Kidney (tissue), 14 donors: Measurements from ENCODE around the gene PHACTR3. TPM values are rescaled to one million over a fixed set of nuclear protein-coding genes. Genes with fewer than 3 reads are reported as not detected.

Experiments
- DNase-seq, 5 donors: peaks; one replicate each; pipeline ENCODE4 v3.0.0-alpha.2; 2013 to 2020
- FAIRE-seq: peaks from 2 replicates; lab custom pipeline; 2012; peaks lifted over from hg19 to GRCh38; lab: Jason Lieb, UNC
- H3K27ac ChIP-seq, 2 donors: one replicate each; pipeline ENCODE4 v1.7.0; 2013; ENCODE audit warnings: low read depth in 2 of 2, low read length in 2 of 2, inconsistent platforms in 1 of 2
- H3K27me3 ChIP-seq: one replicate; pipeline ENCODE4 v1.7.1; 2013; ENCODE audit warnings: low read length, inconsistent platforms; ENCODE audit not compliant: control insufficient read depth, insufficient read depth
- H3K36me3 ChIP-seq, 3 donors: one replicate each; pipeline versions ENCODE4 v1.7.0 to v1.7.1; 2013; ENCODE audit warnings: low read length in 3 of 3, control low read depth in 1 of 3, inconsistent platforms in 1 of 3; ENCODE audit not compliant: insufficient read depth in 3 of 3, control insufficient read depth in 2 of 3
- H3K4me1 ChIP-seq, 3 donors: one replicate each; pipeline versions ENCODE4 v1.7.0 to v1.7.1; 2013; ENCODE audit warnings: low read length in 3 of 3, inconsistent platforms in 1 of 3, low read depth in 1 of 3; ENCODE audit not compliant: control insufficient read depth in 2 of 3, insufficient read depth in 2 of 3
- H3K4me3 ChIP-seq, 3 donors: one replicate each; pipeline versions ENCODE4 v1.7.0 to v1.8.1; 2013; ENCODE audit warnings: low read length in 3 of 3, control low read depth in 1 of 3, inconsistent platforms in 1 of 3
- H3K9ac ChIP-seq, 3 donors: one replicate each; pipeline versions ENCODE4 v1.7.0 to v1.7.1; 2013; ENCODE audit warnings: low read length in 3 of 3, control low read depth in 1 of 3, inconsistent platforms in 1 of 3
- H3K9me3 ChIP-seq, 3 donors: one replicate each; pipeline versions ENCODE4 v1.7.0 to v1.7.1; 2013; ENCODE audit warnings: low read length in 3 of 3, control low read depth in 1 of 3, inconsistent platforms in 1 of 3; ENCODE audit not compliant: control insufficient read depth in 2 of 3, insufficient read depth in 1 of 3
- CTCF ChIP-seq: IDR thresholded peaks from 3 replicates; pipeline ENCODE4 v1.5.1; 2012; ENCODE audit warnings: mild to moderate bottlenecking, moderate library complexity, borderline replicate concordance; ENCODE audit not compliant: insufficient read depth; ENCODE audit errors: extremely low read depth
- intact Hi-C: fragments of 100-400 bp; cut with DNase I; formaldehyde crosslinking; loops from one replicate; pipeline ENCODE4 v1.11.1; 2022
- polyA plus RNA-seq: library from polyadenylated mRNA; stranded (reverse); fragments of 350-450 nt; fragmentation: Illumina TruSeq; extraction: RNeasy Lipid Tissue Mini Kit (QIAGEN cat#74804); gene quantifications from one replicate; pipeline ENCODE4 v1.2.3, GENCODE V29; 2014; ENCODE audit warnings: low read depth, low replicate concordance; ENCODE audit not compliant: insufficient read depth
- total RNA-seq: library from RNA; stranded (reverse); fragmentation: NEBNext Ultra II Directional; extraction: Animal tissue kit (Norgen Biotek cat#: 25700); gene quantifications from one replicate; pipeline ENCODE4 v1.2.1, GENCODE V29; 2021
- donor health status: control.
- donor health status: control.
- donor health status: control.
- donor health status: control.
- donor health status: control.
- donor health status: DM: yes; HTN: yes; CAD: no.
- donor health status: Normal renal cell carcinoma (clear cell type).

PHACTR3 gene
- total and polyA plus RNA-seq, 2 donors from 2014 or later = 1.7 to 12.3 TPM

- no peaks in the 10 kb centered on the region for H3K27me3 ChIP-seq
- no peak for TF ChIP-seq CTCF
- no peak overlapping the region for H3K9ac ChIP-seq
- no peak for DNase-seq
- H3K4me3 ChIP-seq = no peak overlapping the region
- no peaks in the 10 kb centered on the region for H3K4me1 ChIP-seq
- no peak for FAIRE-seq
- intact Hi-C loops = no loop called here
- H3K9me3 ChIP-seq = no peaks in the 10 kb centered on the region
- H3K27ac ChIP-seq = no peak overlapping the region
- H3K36me3 ChIP-seq = no peaks in the 10 kb centered on the region
Measured at GRCh38 chr20:59828125-59829053, 224.0 kb downstream of the PHACTR3 start.

- Histone ChIP-seq H3K27me3 (no peaks in the 10 kb centered on the region), H3K27ac (no peak overlapping the region), H3K36me3 (no peaks in the 10 kb centered on the region), H3K4me1 (no peaks in the 10 kb centered on the region), H3K9me3 (no peaks in the 10 kb centered on the region), H3K9ac (no peak overlapping the region), H3K4me3 (no peak overlapping the region)
- no peak for TF ChIP-seq CTCF
- no peak for FAIRE-seq
- intact Hi-C loops = no loop called here
- peak in 1 of 5 donors; percentile 52 for DNase-seq
Measured at GRCh38 chr20:59829054-59829785, 224.9 kb downstream of the PHACTR3 start.

GRCh38 chr20:59829786-59830664, 225.7 kb downstream of the PHACTR3 start:
- DNase-seq (no peak), FAIRE-seq (no peak)
- H3K27me3 ChIP-seq = no peaks in the 10 kb centered on the region
- no peaks in the 10 kb centered on the region for H3K4me1 ChIP-seq
- no peaks in the 10 kb centered on the region for H3K9me3 ChIP-seq
- H3K27ac ChIP-seq = no peak overlapping the region
- intact Hi-C loops = no loop called here
- H3K36me3 ChIP-seq = no peaks in the 10 kb centered on the region
- no peak overlapping the region for H3K4me3 ChIP-seq
- TF ChIP-seq CTCF = no peak
- no peak overlapping the region for H3K9ac ChIP-seq
